SK-N-SH (cell line): ENCODE measurements around the gene OR4S1.

Source experiments
- CTCF ChIP-seq: fragments of 200-600 bp; sonication (generic); IDR thresholded peaks from 2 replicates; pipeline ENCODE4 v1.6.1; 2017; ENCODE audit warnings: antibody characterized with exemption, mild to moderate bottlenecking, moderate library complexity
- EZH2phosphoT487 ChIP-seq: fragments of 200-600 bp; sonication (generic); IDR thresholded peaks from 2 replicates; pipeline ENCODE4 v1.6.1; 2017; ENCODE audit warnings: low read depth, mixed run types, mild to moderate bottlenecking, antibody characterized with exemption, moderate library complexity, borderline replicate concordance
- MAX ChIP-seq: IDR thresholded peaks from 2 replicates; pipeline ENCODE4 v1.4.0; 2012; ENCODE audit warnings: low read depth
- PBX3 ChIP-seq: IDR thresholded peaks from 2 replicates; pipeline ENCODE4; 2012

GRCh38 chr11:48261600-48261999 lies 44.4 kb upstream of the OR4S1 start:
- TF ChIP-seq EZH2phosphoT487 (no peak), PBX3 (no peak), CTCF (no peak), MAX (no peak)
